Dermis lymphatic vessel endothelial cell (primary cell): ENCODE measurements around the gene RNASE13. TPM values are rescaled to one million over a fixed set of nuclear protein-coding genes. Genes with fewer than 3 reads are reported as not detected.

Source experiments
- total RNA-seq: library from RNA; depleted of rRNA; stranded (reverse); fragments of >200 nt; gene quantifications from 2 replicates; pipeline ENCODE4 v1.2.1, GENCODE V29; 2014

RNASE13 gene
- total RNA-seq = not detected in 2 replicates

GRCh38 chr14:21034707-21035106, at the start of gene RNASE13:
TSS of gene RNASE13 (minus strand) at chr14:21034807. CDS start at chr14:21034288, 519 bp downstream.

GRCh38 chr14:21070083-21070609, 35.5 kb upstream of the RNASE13 start, which contains the start of gene ARHGEF40:
TSS of gene ARHGEF40 (plus strand) at chr14:21070304. CDS start at chr14:21070397, 93 bp downstream.

GRCh38 chr14:21057803-21058675, 23.4 kb upstream of the RNASE13 start, which contains the start of gene RNASE8:
TSS of gene RNASE8 (plus strand) at chr14:21057822. CDS start at chr14:21057893, 71 bp downstream.

GRCh38 chr14:21041676-21042433, 7.2 kb upstream of the RNASE13 start, which contains the start of gene RNASE7:
TSS of gene RNASE7 (plus strand) at chr14:21042362. CDS start at chr14:21042993, 631 bp downstream.

GRCh38 chr14:21029917-21030316, 4.7 kb downstream of the RNASE13 start, which contains the start of gene TPPP2:
TSS of gene TPPP2 (plus strand) at chr14:21030217. CDS start at chr14:21030582, 365 bp downstream.

GRCh38 chr14:21024585-21025370, 9.8 kb downstream of the RNASE13 start, which contains the start of gene NDRG2:
TSS of gene NDRG2 (minus strand) at chr14:21025061. CDS start at chr14:21023315, 1,746 bp downstream.

GRCh38 chr14:20998674-20999366, 35.8 kb downstream of the RNASE13 start, which contains the start of gene SLC39A2:
TSS of gene SLC39A2 (plus strand) at chr14:20999293. CDS start at chr14:20999447, 154 bp downstream.

GRCh38 chr14:20989787-20990600, 44.6 kb downstream of the RNASE13 start, which contains the start of gene METTL17:
TSS of gene METTL17 (plus strand) at chr14:20989980. CDS start at chr14:20990003, 23 bp downstream.

Other genes with a start within 250 kb of the RNASE13 start
- 0.43 and 0.98 TPM in 2 replicates for gene RNASE1, start 232.0 kb downstream of the RNASE13 start, total RNA-seq
- gene RNASE3, start 143.4 kb downstream of the RNASE13 start, total RNA-seq = not detected in 2 replicates
- not detected in 2 replicates for gene RNASE2, start 79.3 kb downstream of the RNASE13 start, total RNA-seq
- 16.0 and 22.2 TPM in 2 replicates for gene METTL17, start 44.8 kb downstream of the RNASE13 start, total RNA-seq
- not detected in 2 replicates for gene SLC39A2, start 35.5 kb downstream of the RNASE13 start, total RNA-seq
- gene NDRG2, start 9.7 kb downstream of the RNASE13 start, total RNA-seq = 5.7 and 7.2 TPM in 2 replicates
- gene TPPP2, start 4.6 kb downstream of the RNASE13 start, total RNA-seq = not detected in 2 replicates
- gene RNASE7, start 7.6 kb upstream of the RNASE13 start, total RNA-seq = not detected in 2 replicates
- not detected in 2 replicates for gene RNASE8, start 23.0 kb upstream of the RNASE13 start, total RNA-seq
- gene ARHGEF40, start 35.5 kb upstream of the RNASE13 start, total RNA-seq = 7.4 and 11.6 TPM in 2 replicates
- gene ZNF219, start 63.8 kb upstream of the RNASE13 start, total RNA-seq = 1.4 and 2.4 TPM in 2 replicates
- gene TMEM253, start 66.3 kb upstream of the RNASE13 start, total RNA-seq = 0.09 and 0.11 TPM in 2 replicates
- not detected in 2 replicates for gene OR5AU1, start 121.3 kb upstream of the RNASE13 start, total RNA-seq
- 669 and 675 TPM in 2 replicates for gene HNRNPC, start 234.6 kb upstream of the RNASE13 start, total RNA-seq
- 0.33 and 0.69 TPM in 2 replicates for gene RPGRIP1, start 245.3 kb upstream of the RNASE13 start, total RNA-seq